HL-60 (cell line): Measurements from ENCODE around the gene DIAPH2.

Experiments
- POLR2AphosphoS5 ChIP-seq: IDR thresholded peaks from 2 replicates; pipeline ENCODE4 v1.6.1; 2012; ENCODE audit warnings: low read depth
- SPI1 ChIP-seq: IDR thresholded peaks from 2 replicates; pipeline ENCODE4 v1.6.1; 2012; ENCODE audit warnings: low read depth, mild to moderate bottlenecking, borderline replicate concordance
- TF ChIP-seq, protein P1 (sequence below): IDR thresholded peaks from one replicate; pipeline ENCODE4 v1.5.1; 2011; ENCODE audit warnings: low read length, control low read depth, inconsistent platforms; ENCODE audit not compliant: insufficient read depth
- TF ChIP-seq, protein P2 (sequence below): IDR thresholded peaks from 2 replicates; pipeline ENCODE4 v1.6.1; 2012; ENCODE audit warnings: low read depth; ENCODE audit not compliant: insufficient replicate concordance

GRCh38 chrX:96689991-96690390 lies 5.3 kb downstream of the DIAPH2 start:
- TF ChIP-seq POLR2AphosphoS5, result no peak
- TF ChIP-seq, protein P1, sequence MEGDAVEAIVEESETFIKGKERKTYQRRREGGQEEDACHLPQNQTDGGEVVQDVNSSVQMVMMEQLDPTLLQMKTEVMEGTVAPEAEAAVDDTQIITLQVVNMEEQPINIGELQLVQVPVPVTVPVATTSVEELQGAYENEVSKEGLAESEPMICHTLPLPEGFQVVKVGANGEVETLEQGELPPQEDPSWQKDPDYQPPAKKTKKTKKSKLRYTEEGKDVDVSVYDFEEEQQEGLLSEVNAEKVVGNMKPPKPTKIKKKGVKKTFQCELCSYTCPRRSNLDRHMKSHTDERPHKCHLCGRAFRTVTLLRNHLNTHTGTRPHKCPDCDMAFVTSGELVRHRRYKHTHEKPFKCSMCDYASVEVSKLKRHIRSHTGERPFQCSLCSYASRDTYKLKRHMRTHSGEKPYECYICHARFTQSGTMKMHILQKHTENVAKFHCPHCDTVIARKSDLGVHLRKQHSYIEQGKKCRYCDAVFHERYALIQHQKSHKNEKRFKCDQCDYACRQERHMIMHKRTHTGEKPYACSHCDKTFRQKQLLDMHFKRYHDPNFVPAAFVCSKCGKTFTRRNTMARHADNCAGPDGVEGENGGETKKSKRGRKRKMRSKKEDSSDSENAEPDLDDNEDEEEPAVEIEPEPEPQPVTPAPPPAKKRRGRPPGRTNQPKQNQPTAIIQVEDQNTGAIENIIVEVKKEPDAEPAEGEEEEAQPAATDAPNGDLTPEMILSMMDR, result no peak
- TF ChIP-seq, protein P2, sequence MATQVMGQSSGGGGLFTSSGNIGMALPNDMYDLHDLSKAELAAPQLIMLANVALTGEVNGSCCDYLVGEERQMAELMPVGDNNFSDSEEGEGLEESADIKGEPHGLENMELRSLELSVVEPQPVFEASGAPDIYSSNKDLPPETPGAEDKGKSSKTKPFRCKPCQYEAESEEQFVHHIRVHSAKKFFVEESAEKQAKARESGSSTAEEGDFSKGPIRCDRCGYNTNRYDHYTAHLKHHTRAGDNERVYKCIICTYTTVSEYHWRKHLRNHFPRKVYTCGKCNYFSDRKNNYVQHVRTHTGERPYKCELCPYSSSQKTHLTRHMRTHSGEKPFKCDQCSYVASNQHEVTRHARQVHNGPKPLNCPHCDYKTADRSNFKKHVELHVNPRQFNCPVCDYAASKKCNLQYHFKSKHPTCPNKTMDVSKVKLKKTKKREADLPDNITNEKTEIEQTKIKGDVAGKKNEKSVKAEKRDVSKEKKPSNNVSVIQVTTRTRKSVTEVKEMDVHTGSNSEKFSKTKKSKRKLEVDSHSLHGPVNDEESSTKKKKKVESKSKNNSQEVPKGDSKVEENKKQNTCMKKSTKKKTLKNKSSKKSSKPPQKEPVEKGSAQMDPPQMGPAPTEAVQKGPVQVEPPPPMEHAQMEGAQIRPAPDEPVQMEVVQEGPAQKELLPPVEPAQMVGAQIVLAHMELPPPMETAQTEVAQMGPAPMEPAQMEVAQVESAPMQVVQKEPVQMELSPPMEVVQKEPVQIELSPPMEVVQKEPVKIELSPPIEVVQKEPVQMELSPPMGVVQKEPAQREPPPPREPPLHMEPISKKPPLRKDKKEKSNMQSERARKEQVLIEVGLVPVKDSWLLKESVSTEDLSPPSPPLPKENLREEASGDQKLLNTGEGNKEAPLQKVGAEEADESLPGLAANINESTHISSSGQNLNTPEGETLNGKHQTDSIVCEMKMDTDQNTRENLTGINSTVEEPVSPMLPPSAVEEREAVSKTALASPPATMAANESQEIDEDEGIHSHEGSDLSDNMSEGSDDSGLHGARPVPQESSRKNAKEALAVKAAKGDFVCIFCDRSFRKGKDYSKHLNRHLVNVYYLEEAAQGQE, result no peak
- no peak for TF ChIP-seq SPI1
